HG03521 (cell line): ENCODE data around the gene PPP4R1.
"Not testable (repeated sequence)": the region's sequence is repeated elsewhere in the genome, so short reads cannot be mapped to it uniquely, and the experiment has no call there.

Experiments
- ATAC-seq: cut with Tn5 transposase; IDR thresholded peaks from one replicate; pipeline ENCODE4 v1.9.1; 2021; ENCODE audit warnings: mild to moderate bottlenecking, moderate library complexity; ENCODE audit not compliant: unreplicated experiment

PPP4R1 gene

DNA sequence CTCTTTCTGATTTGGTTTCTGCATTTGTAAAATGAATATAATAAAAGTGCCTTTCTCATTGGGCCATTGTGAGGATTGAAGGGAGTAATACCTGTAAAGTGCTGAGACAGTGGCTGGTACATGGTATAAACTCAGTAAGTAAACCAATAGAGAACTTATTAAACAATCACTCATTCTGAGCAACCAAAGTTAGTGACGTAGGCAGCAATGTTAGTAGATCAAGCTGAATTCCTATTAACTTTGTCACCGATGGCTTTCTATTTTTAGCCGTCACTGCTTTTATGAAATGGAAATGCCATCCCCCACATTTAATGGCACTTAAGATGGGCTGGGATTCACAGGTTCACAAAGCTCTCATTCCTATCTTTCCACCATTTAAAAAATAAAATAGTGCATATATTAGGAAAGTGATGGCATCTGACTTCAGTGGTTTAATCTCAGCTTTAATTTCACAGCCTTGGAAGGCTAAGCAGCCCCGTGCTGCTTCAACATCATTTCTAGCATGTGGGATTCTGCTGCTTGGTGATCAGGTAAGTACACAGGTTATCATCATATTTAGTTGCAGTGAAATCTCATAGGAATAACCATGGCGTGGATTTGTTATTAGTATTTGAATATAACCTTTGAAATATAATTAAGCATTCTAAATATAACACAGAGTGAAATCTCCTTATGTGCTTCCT lies 17.6 kb upstream of the PPP4R1 start:
- no peak for ATAC-seq

DNA sequence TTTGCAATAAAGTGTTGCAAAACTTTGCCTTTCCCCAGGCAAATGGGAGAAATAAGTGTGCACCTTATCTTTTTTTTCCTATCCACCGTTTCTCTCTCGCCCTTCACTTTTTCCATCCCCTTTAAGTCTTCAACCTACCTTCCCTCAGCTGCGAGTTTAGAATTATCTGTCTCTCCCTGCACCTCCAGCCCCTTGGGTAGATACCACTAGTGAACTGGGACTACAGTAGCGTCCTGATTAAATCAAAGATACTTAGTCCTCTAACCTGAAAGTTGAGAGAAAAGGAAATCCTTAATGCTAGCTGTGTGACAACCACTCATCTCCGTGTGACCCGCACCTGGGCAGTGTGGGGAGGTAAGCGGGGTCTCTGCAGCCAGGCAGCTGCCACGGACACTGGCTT lies 16.1 kb upstream of the PPP4R1 start:
- no peak for ATAC-seq

DNA sequence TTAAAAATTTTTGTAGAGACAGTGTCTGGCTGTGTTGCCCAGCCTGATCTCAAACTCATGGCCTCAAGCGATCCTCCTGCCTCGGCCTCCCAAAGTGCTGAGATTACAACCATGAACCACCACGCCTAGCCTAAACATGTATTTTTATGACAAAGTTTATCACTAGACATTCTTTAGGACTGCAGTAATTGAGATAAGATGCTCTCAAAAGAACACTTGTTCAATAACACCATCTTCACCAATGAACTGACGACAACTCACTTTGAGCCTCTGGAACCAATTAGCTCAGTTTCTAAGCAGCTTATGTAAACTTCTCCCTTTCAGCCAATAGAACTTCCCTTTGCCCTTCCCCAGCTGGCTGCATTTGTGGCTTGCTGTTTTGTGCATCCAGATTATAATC lies 15.3 kb upstream of the PPP4R1 start:
- no peak for ATAC-seq

DNA sequence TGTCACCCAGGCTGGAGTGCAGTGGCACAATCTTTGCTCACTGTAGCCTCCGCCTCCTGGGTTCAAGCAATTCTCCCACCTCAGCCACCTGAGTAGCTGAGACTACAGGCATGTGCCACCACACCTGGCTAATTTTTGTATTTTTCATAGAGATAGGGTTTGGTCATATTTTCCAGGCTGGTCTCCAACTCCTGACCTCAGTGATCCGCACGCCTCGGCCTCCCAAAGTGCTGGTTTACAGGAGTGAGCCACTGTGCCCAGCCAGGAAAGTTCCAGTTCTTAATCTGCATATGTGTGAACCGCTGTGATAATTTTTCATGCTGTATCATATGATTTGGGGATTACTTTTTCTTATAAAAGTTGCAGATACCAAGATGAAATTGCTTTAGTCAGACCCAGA lies 14.6 kb upstream of the PPP4R1 start:
- ATAC-seq = no peak

DNA sequence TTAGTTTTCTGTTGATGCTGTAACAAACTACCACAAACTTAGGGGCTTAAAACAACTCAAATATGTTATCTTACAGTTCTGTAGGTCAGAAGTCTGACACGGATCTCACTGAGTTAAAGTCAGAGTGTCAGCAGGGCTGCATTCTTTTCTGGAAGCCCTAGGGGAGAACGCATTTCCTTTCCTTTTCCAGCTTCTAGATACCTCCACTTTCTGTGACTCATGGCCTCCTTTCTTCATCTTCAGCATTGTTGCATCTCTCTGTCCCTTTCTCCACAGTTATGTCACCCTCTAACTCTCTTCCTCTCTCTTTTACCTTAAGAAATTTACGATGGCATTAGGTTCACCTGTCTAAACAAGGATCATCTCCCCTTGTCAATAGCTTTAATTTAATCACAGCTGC lies 13.3 kb upstream of the PPP4R1 start:
- ATAC-seq = no peak

DNA sequence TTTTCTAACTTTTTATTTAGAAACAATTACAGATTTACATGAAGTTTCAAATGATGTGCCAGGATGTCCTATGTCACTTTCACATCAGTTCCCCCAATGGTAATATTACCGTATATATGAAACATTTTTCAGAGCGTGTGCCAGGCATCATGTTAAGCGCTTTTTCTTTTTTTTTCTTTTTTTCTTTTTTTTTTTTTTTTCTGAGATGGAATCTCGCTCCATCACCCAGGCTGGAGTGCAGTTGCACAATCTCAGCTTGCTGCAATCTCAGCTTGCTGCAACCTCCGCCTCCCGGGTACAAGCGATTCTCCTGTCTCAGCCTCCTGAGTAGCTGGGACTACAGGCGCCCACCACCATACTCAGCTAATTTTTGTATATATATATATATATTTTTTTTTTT lies 5.6 kb upstream of the PPP4R1 start:
- ATAC-seq = no peak

DNA sequence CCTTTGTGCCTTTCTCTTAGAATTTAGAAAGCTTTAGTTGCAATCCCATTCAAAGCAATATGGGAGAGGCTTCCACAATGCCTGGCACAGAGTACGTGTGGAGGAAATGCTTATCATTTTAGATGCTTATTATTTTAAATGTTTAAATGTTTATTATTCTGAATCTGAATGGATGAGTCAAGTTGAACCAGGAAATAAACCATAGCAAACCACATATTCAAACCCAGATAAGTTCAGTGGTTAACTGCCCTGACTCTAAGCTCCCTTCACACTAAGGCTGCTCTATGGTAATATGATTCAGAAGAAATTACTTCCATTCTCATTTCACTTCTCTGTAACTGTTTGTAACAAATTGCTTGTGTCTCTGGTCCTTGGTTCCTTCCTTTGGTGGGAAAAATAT lies 5.2 kb upstream of the PPP4R1 start:
- no peak for ATAC-seq

DNA sequence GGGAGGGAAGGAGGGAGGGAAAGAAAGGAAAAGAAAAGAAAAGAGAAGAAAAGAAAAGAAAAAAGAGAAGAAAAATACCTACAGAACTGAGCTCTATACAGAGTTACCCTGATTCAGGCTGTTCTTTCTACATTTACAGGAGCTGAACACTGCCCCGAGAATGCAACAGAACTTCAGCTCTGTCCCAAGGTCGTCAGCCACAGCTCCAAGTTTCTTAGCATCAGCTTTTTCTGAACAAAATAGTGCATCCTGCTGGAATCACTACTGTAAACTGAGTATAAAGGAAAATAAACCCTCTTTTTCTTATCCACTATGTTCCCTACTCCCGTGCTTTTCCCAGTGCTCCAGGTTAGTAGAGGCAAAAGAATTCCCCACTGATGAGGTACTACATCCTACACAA lies 4.7 kb upstream of the PPP4R1 start:
- ATAC-seq = no peak

DNA sequence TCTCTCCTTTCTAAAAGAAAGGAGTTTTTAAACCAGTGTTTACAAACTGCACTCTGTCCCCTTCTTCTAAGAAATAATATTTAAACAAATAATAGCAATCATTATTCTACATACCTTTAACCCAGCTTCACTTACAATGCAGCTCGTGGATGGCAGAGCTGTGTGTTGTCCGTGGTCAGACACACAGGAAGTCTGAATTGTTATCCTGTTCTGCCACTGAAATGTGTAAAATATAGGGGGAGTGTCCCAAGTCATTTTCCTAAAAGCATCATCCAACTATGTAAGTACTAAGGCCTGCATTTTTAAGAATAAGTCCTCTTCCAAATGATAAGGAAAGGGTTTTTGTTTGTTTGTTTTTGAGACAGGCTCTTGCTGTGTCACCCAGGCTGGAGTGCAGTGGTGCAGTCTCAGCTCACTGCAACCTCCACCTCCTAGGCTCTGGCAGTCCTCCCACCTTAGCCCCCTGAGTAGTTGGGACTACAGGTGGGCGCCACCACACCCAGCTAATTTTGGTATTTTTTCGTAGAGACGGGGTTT lies 2.7 kb upstream of the PPP4R1 start:
- ATAC-seq = no peak

DNA sequence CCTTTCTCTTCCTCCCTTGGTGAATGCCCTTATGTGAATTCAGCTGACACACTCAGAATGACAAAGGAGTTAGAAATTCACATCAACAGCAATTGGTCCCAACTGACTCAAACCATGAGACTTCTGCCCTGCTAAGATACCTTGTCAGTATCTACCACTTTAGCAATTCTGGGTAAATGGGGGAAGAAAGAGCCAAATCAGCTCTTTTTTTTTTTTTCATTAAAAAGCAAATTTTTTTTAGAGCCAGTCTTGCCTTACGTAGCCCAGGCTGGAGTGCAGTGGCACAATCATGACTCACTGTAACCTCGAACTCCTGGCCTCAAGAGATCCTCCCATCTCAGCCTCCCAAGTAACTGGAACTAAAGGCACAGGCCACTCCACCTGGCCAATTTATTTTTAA lies 1.7 kb upstream of the PPP4R1 start:
- no peak for ATAC-seq

DNA sequence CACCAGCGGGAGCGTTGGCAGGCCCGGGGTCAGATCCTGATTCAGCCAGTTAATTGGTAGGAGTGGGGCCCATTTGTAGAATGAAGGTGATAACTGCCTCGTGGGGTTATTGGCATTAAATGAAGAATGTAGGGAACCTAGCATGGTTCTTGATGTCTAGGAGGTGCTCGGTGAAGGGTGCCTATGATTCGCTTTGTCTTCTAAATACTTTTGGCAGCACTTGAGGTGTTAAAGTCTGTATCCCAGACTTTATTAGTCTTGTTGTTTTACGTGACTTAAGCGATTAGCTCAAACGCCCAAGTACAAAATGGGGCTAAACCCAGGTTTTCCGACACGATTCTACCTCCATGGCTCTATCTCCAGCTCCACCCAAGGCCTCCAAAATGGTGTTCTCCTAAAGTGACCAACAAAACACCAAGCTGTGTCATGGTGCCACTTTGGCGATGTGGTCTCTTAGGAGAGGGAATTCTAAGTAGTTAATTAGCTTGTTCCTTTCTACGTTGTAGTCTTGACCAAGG lies 980 bp upstream of the PPP4R1 start:
- no peak for ATAC-seq

DNA sequence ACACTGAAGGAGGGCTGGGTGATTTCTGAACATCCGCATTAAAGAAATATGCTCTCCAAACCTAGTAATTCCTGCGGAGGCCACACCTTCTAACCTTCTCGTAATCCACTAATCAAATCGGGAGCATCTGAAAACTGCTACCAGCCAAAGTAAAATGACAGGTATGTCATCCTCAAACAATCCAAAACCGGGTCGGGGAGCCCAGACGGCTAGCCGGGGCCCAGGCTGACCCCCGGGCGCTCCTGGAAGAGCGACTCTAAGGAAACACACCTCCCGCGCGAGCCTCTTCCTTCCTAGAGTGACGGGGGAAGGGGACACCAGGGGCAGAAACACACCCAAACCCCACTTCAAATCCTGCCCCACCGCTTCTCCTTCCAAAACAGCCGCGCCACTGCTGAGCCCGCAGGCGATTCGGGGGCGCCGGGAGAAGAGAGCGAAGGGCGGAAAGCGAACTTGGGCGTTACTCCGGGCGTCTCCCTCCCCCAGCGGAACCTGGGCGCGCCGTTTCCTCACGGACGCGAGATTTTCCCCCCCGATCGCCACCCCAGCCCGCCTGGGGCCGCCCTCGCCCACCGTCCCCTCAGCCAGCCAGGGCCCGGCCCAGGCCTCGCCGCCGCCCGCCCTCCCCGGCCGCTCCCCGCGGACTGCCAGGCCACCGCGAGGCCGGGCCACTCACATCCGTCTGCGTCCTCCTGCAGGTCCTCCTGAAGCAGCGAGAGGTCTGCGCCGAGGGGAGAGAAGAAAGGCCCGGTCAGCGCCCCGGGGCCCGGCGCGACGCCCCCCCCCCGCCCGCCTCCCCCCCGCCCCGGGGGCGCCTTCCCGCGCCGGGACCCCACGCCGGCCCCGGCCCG lies 584 bp downstream of the PPP4R1 start:
- ATAC-seq = peak; percentile 33

DNA sequence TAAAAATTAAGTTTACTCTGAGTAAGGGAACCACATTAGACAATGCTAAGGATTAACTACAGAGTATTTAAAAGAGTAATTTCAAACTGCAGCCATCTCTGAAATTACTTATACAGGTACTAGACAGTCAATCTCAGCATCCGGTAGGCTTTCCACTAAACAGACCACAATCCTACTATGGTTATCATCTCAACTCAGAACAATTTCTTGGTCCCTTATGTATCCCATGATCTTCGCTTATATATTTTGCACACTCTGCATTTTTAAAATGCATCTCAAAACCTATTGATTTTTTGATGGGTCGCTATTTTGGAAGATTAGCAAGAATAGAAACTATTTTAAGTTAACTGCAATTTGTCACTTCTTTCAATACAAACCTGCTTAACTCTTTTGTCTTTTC lies 1.4 kb downstream of the PPP4R1 start:
- ATAC-seq = no peak

DNA sequence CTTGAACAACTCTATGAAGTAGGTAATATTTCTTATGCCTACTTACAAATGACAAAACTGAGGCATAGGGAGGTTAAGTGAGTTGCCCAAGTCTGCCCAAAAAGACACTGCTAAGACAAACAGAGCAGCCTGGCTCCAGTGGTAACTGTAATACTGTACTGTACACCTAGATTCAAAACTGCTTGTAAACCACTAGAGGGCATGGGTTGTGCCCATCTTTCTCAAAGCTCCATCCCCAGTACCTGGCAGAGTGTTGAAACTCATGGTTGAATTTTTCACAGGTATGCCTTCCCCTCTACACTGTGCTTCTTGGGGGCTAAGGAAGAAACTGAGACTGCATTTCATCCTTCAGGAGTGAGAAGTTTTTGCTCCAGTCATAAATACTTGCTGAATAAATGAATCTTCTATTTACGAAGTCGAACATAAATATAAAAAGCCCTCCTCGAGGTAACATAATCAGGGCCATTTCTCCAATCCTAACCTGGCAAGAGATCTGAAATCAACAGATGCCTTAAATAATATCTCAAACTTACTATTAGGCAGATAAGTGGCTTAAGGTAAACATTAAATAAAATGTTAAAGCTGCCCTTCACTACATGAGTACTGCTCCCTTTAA lies 2.0 kb downstream of the PPP4R1 start:
- no peak for ATAC-seq

DNA sequence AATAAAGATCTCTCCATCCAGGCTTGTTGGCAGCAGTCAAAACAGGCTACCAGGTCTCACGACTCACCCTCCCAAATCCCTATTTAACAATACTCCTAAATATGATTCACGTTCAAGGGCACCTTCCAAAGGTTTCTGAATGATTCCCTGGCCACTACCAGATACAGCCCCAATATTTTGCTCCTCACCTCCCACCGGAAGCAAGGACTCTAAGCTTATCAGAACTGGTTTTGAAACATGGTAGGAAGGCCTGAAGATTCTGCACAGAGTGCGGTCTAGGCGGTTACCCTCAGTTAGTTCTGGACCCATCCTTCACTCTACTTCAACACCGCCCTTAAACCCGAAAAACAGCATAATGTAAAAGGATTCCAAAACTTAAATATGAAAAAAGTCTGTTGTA lies 5.2 kb downstream of the PPP4R1 start:
- no peak for ATAC-seq

DNA sequence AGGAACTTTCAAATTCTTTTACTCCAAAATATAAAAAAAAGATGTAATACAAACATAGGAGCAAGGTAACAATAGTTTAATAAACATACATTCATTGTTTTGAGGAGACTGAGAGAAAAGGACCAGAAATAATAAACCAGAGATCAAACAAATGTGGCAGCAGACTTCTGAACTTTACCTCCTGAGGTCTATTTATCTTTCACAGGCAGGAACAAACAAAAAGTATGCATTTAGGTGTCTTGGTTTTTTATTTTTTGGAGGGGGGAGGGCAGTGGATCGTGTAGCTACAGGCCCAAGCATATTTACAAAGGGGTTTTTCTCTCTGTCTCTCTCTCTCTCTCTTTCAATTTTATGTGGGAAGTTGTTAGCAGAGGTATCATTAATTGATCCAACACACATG lies 5.6 kb downstream of the PPP4R1 start:
- no peak for ATAC-seq

DNA sequence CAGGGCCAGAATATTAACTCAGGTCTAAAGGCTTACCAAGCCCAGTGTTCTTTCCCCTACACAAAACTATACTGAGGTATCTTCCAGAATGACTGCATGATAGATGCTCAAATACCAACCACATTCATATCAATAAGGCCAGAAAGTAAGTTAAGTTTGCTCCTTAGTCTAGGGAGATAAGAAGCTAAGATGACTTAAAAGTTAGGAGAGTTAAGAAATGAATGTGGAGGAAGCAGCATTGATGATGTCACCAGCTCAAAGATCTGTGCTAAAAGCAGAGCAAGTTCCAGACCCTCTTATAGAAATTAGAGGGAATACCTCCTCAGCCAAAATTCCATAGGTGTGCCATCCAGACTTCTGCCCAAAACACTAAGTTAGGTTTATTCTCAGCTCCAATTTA lies 6.1 kb downstream of the PPP4R1 start:
- ATAC-seq = no peak

DNA sequence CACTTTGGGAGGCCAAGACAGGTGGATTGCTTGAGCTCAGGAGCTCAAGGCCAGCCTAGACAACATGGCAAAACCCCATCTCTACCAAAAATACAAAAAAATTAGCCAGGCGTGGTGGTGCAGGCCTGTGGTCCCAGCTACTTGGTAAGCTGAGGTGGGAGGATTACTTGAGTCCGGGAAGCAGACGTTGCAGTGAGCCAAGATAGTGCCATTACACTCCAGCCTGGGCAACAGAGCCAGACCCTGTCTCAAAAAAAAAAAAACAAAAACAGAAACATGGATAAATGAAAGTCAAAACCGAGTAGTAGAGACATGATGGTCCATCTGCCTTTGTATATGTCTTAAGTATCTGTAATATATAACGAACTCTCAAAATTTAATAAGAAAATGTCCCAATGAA lies 7.2 kb downstream of the PPP4R1 start:
- not testable (repeated sequence) for ATAC-seq

DNA sequence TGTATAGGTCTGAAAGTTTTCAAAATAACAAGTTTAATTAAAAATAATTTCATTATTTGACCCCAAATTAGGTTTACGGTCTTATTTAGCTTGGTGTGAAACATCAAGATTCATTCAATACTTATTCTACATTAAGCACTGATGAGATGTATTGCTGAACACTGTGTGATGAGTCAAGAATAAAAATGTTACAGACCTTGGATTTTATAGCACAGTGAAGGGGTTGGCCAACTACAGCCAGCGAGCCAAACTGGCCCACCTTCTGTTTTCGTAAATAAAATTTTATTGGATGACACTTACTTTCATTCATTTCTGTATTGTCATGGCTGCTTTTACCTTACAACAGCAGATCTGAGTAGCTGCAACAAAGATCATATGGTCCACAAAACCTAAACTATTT lies 8.3 kb downstream of the PPP4R1 start:
- ATAC-seq = no peak

DNA sequence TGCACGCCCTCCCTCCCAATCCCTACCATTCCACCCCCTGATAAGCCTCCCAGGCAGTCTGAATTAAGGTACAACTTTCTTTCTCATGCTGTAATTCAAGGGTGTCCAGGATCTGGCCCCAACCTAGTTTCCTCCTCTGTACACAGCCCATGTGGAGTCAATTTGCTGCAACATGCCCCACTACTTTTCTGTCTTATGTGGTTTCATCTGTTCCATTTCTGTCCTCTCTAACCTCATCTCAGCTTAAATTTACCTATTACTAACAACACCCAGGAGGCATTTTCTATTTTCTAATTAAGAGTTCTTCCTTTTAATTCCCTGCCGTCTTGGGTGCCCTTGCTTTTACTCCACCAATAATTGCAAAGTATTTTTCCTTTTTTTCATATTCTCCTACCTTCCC lies 10.0 kb downstream of the PPP4R1 start:
- ATAC-seq = no peak

DNA sequence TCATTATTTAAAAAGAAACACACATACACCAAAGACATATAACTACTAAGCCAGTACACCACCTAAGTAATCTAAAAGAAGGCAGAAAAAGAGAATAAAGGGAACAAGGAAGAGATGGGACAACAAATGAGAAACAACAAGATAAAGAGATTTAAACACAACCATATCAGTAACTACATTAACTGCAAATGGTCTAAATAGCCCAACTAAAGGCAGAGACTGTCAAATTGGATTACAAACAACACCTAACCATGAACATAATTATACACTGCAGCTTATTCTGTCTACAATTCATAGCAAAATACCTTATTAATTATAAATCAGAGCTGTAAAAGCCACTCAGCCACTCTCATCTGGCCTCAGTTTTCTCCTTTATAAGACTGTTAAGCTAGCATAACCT lies 15.0 kb downstream of the PPP4R1 start:
- no peak for ATAC-seq

DNA sequence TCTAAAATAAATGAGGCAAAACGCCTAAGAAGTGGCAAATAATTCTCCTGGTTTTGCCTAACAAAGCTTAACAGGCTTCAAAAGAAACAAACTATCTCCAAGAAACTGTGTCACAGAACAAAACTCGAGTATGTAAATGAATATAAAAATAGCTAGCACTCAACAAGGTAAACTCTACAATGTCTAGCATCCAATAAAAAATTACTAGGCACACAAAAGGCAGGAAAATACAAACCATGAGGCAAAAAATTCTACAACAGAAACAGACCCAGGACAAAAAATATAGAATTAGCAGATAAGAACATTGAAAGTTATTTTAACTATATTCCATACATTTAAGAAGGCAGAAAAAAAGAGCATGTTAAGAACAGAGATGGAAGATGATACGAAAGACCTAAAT lies 16.8 kb downstream of the PPP4R1 start:
- ATAC-seq = no peak
